RPMI8226 (cell line): Measurements from ENCODE around the gene PRLHR.

Experiments used
- DNase-seq: peaks from one replicate; pipeline ENCODE4 v3.0.0-alpha.2; 2015

The PRLHR gene

GRCh38 chr10:118586911-118587310 is 8.5 kb downstream of the PRLHR start:
- no peak for DNase-seq

GRCh38 chr10:118585794-118586193 is 9.7 kb downstream of the PRLHR start:
- no peak for DNase-seq

GRCh38 chr10:118585234-118585633 is 10.2 kb downstream of the PRLHR start:
- no peak for DNase-seq

DNA sequence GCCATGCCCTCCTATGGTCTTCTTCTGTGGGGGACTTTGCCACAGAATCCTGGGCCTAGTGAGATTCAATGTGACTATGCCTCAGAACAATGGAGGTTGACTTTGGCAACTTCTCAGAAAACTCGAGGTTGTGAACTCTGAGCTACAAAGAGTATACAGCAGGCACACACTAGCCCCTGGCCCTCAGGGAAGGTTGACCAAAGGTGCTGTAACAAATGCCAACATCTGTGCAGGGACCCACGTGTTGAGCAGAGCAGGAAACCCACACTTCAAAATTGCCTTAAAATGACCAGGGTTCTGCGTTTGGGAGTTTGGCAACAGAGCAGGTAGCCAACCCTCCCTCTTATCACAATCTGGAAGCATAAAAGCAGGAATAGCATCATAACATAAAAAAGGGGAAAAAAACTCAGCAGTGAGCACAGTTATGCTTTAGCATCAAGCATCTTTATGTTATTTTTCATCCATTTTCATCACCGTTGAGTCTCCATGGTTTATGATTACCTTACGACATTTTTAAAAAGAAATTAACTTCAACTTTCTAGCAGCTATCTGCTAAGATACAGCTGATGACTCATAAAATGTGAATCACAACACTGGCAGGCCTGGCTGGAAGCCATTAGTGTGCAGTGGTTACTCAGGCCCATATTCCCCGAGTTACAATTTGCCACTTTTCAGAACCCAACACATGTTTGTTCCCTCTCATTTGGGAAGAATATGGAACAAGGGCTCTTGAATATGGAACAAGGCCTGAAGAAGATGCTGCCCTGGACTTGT is 11.1 kb downstream of the PRLHR start:
- DNase-seq: no peak

GRCh38 chr10:118583611-118584010 is 11.8 kb downstream of the PRLHR start:
- no peak for DNase-seq

DNA sequence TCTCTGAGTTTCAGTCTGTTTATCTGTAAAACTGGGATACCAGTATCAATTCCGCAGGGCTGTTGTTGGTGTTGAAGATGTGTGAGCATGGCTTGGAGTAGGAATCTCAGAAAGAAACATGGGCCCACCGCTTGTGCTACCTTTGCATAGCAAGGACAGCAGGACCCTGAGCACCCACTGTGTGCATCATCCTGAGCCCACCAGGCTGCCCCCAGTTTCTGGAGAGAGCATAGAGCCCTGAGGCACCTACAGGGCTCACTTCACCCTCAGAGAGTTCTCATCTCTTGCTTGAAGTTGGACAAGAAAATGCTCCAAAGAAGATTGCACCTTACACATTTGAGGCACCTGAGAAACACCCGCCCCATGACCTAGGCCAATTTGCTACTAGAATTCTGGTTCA is 12.9 kb downstream of the PRLHR start:
- DNase-seq: no peak

- no peak for DNase-seq
Measured at GRCh38 chr10:118581340-118581739, 14.1 kb downstream of the PRLHR start.

- no peak for DNase-seq
Measured at GRCh38 chr10:118580702-118581101, 14.7 kb downstream of the PRLHR start.

GRCh38 chr10:118573512-118573911 is 21.9 kb downstream of the PRLHR start:
- no peak for DNase-seq

DNA sequence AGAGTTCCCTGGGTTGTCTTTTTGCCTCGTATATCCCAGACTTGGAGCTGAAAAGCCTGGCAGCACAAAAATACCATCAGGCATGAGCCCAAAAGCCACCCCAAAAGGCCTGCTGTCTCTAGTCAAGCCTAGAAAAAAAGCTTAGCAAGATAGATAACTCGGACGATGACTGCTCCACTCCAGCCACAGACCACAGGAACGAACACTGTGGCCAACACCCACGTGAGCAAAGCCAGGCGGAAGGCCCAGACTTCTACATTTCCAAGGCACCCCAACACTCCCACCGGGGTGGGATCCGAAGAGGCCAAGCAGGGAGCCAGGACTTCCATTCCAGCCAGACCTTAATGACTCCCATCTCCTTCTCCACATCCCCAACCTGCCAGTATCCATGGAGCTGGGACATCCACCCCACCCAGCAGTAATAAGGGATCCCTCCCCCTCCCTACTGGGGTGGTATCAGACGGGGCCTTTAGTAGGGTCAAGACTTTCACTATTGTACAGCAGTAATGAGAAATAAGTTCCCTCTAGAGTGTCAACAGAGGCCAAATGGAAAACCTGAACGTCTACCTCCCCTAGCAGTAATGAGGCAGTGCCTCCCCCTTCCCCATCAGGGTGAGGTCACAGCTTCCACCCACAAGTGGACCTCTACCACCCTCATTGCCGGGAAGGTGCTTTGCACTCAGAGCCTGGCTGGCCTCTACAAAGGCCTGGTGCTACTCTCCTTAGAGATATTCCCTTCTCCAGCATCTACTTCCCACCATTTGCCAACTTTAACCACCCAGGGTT is 23.0 kb downstream of the PRLHR start:
- DNase-seq: no peak

DNA sequence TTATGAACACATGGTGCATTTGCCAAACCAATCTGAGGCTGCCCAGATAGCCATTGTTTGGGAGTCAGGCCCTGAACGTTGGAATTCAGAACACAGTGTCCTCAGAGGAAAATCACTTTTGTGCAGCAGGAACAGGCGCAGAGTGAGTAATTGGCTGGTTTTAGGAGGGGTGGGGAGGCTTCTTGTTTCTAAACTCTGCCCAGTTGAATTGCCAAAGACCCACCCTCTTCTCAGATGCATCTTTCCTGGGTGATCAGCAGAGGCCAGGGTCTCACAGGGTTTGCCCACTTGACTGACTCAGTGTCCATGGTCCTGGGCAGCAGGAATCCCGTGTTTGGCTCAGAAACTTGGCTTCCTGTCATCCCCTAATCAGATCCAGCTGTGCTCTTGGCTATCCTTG is 24.3 kb downstream of the PRLHR start:
- no peak for DNase-seq

DNA sequence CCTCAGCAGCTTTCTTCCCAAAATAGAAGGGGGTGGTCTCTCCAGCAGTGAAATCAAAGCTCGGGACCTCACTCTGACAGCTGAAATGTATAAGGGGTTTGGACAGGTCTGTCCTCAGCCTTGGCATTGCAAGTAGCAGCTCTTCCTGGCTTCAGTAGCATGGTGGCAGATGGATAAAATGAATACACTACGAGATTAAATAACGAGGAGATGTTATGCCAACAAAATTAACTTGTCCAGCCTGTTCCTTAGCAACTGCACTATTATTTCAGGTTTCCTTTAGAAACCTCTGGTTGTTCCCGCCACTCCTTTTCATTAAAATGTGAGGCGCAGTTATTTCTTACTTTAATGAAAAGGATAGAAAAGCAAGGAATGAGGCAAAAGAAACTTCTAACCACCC is 24.9 kb downstream of the PRLHR start:
- no peak for DNase-seq

- no peak for DNase-seq
Measured at GRCh38 chr10:118569882-118570252, 25.6 kb downstream of the PRLHR start.

DNA sequence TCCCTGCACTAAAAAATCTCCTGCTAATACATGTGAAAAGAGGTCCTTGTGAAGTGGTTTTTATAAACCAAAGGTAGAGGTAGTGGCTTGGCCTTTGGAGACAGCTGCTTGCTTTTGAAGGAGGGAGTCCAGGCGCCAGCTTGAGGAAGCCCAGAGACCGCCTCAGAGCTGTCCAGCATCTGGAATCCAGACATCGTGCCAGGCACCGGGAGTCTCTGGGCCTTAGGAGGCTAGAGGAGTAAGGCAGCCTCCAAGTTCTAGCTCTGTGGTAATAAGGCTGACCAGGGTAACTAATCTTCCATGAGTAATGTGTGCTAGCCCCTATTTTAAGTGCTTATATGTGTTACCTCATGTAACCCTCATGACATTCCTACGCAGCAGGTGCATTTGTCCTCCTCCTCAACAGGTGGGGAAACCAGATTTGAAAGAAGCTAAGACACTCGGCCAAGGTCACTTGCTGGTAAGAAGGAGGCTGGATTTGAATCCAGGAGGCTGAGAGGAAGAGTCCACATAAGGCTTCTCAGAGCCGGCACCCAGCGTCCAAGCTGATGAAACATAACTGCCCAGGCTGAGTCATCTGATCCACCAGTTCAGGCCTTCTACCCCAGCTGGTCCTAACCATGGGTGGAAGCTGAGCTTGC is 26.1 kb downstream of the PRLHR start:
- DNase-seq: no peak

- peak; percentile 64 for DNase-seq
Measured at GRCh38 chr10:118568327-118568848, 27.1 kb downstream of the PRLHR start.

GRCh38 chr10:118567701-118568248 is 27.7 kb downstream of the PRLHR start:
- no peak for DNase-seq

DNA sequence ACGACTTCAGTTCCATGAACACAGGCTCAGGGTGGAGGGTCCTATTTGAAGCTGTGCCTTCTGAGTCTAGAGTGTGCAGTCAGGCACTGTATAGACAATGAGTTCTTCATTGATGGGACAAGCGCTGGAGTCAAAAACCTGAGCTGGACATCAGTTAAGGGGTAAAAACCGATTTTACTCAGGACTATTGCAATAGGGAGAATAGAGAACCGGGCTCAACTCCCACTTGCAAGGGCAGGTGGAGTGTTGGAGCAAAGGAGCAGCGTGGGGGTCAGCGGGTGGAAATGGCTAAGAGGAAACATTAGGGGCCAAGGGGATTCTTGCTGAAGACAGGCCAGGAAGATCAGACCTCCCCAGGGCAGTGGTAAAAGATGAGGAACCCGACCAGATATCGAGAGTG is 28.5 kb downstream of the PRLHR start:
- no peak for DNase-seq

DNA sequence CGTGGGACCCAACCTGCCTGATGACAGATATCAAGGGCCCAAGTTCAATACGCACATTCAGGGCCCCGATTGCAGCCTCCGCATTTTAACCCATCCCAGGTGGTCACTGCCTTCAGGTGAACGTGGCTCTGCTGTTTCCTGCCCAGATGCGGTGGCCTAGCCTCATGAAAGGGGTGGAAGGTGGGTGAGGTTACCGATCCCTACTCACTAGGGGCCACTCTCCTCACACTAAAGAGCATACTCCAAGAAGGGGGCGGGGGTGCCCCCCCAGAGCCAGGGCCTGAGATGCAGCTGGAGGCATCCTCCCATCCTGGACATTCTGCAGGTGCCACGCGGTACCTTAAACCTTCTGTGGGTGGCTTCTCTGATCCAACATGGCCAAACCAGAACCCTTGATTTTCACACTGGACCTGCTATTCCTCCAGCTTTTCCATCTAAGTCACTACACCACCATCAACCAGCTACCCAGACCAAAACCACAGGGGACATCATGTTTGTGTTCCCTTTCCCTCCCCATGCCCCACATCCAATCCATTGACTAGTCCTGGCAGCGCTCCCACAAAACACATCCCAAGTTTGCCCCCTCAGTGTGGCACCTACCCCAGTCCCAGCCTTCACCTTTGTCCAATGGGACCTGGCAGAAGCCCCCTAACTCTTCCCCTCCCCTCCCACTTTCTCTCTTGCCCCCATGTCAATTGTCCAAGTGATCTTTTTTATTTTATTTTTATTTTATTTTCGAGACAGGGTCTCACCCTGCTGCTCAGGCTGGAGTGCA is 30.0 kb downstream of the PRLHR start:
- no peak for DNase-seq

DNA sequence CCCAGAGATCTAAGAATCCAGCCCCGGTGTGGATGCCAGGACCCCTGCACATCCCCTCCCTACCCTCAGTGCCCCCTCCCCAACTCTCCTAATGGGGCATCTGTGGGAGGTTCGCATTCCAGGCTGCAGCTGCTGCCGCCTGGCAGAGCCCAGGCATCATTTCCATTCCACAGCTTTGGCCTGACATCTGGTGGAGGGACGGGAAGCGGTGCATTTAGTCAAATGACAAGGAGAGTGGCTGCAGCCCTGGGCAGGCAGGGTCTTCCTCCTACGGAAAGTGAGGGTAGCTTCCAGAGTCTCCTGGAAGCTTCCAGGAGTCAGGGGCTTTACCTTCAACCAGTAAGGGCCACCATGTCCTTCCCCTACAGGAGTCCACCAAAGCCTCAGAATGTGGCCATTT is 30.8 kb downstream of the PRLHR start:
- no peak for DNase-seq

- DNase-seq: no peak
Measured at GRCh38 chr10:118564114-118564513, 31.3 kb downstream of the PRLHR start.

DNA sequence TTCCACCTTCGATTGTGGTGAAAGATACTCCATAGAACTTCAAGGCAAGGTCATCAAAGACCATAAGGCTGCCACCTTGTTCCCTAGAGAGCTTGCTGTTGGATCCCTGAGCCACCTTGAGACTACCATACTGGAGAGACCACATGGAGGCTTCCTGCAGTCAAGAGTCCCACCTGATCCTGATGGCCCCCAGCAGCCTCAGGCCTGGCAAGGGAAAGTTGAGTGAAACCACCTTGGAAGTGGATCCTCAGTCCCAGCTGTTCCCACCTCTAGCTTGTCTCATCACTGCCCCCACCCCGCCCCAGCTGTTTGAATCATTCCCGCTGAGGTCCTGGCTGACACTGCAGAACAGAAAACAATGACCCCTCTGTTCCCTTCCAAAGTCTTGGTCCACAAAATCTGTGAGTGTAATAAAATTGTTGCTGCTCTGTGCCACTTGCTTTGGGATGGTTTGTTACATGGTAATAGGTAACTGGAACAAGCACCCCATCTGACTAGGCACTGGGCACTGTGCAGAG is 32.0 kb downstream of the PRLHR start:
- no peak for DNase-seq

GRCh38 chr10:118562851-118563250 is 32.6 kb downstream of the PRLHR start:
- DNase-seq: no peak
